Tibial nerve (tissue), 3 donors: ENCODE measurements around the gene FAM184A.

Experiments used
- CTCF ChIP-seq, 5 experiments: fragments of 200-600 bp in 3 of 5; fragments of 450-650 bp in 2 of 5; sonication (generic) in 3 of 5; IDR thresholded peaks; one replicate each; pipeline ENCODE4 v1.5.1; 2016 to 2019; ENCODE audit warnings: antibody characterized with exemption in 5 of 5, mild to moderate bottlenecking in 3 of 5, moderate library complexity in 2 of 5
- POLR2A ChIP-seq, 2 donors: fragments of 450-650 bp; IDR thresholded peaks; one replicate each; pipeline ENCODE4 v1.6.1; 2017; ENCODE audit warnings: antibody characterized with exemption in 2 of 2, mild to moderate bottlenecking in 2 of 2, moderate library complexity in 2 of 2

GRCh38 chr6:119040229-119040628 lies 38.2 kb downstream of the FAM184A start:
- TF ChIP-seq CTCF (IDR thresholded peaks at IDR 0.05): no peak
- no peak for TF ChIP-seq POLR2A (IDR thresholded peaks at IDR 0.05)
